GM11168 (cell line): ENCODE measurements around the gene PFDN4.
"Not testable (repeated sequence)": the region's sequence is repeated elsewhere in the genome, so short reads cannot be mapped to it uniquely, and the experiment has no call there.

ENCODE experiments used
- in situ Hi-C: fragments of 300-500 bp; cut with MboI; formaldehyde crosslinking; loops from one replicate; pipeline ENCODE4 v1.12.0; 2022; ENCODE audit warnings: low sequenced_read_pairs; ENCODE audit not compliant: unreplicated experiment

Gene PFDN4

GRCh38 chr20:54256202-54256601 is 48.3 kb downstream of the PFDN4 start:
- in situ Hi-C loops = no loop called here

GRCh38 chr20:54257071-54257816 is 49.4 kb downstream of the PFDN4 start:
- in situ Hi-C loops = no loop called here

- in situ Hi-C loops = no loop called here
These were observed 52.2 kb downstream of the PFDN4 start for GRCh38 chr20:54260116-54260515.

- in situ Hi-C loops = no loop called here
These were observed 54.8 kb downstream of the PFDN4 start for GRCh38 chr20:54262671-54263070.

GRCh38 chr20:54263116-54263690 is 55.3 kb downstream of the PFDN4 start:
- in situ Hi-C loops = no loop called here

- in situ Hi-C loops = not testable (repeated sequence)
These were observed 57.9 kb downstream of the PFDN4 start for GRCh38 chr20:54265791-54266190.

- in situ Hi-C loops = no loop called here
These were observed 59.0 kb downstream of the PFDN4 start for GRCh38 chr20:54266844-54267243.

- in situ Hi-C loops = no loop called here
These were observed 59.7 kb downstream of the PFDN4 start for GRCh38 chr20:54267483-54268003.

GRCh38 chr20:54268941-54269340 is 61.1 kb downstream of the PFDN4 start:
- in situ Hi-C loops = no loop called here
